HG03025 (cell line): Measurements from ENCODE around the gene BIRC2.
"Not testable (repeated sequence)": the region's sequence is repeated elsewhere in the genome, so short reads cannot be mapped to it uniquely, and the experiment has no call there.

Source experiments
- ATAC-seq: cut with Tn5 transposase; IDR thresholded peaks from one replicate; pipeline ENCODE4 v1.9.1; 2021; ENCODE audit warnings: mild to moderate bottlenecking, moderate library complexity; ENCODE audit not compliant: unreplicated experiment, low FRiP score

The BIRC2 gene

DNA sequence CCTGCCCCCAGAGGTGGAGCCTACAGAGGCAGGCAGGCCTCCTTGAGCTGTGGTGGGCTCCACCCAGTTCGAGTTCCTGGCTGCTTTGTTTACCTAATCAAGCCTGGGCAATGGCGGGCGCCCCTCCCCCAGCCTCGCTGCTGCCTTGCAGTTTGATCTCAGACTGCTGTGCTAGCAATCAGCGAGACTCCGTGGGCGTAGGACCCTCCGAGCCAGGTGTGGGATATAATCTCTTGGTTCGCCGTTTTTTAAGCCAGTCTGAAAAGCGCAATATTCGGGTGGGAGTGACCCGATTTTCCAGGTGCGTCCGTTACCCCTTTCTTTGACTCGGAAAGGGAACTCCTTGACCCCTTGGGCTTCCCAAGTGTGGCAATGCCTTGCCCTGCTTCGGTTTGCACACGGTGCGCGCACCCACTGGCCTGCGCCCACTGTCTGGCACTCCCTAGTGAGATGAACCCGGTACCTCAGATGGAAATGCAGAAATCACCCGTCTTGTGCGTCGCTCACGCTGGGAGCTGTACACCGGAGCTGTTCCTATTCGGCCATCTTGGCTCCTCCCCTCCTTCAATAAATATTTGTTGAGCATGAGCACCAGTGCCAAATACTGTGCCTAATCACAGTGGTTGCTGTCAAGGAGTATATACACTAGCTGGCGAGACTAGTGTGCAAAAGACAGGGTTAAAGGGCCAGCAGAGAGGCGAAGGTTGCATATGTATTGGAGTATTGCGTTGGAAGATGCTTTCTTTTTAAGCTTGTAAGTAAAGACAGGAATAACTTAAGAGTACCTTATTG lies 27.8 kb downstream of the BIRC2 start:
- ATAC-seq: not testable (repeated sequence)

DNA sequence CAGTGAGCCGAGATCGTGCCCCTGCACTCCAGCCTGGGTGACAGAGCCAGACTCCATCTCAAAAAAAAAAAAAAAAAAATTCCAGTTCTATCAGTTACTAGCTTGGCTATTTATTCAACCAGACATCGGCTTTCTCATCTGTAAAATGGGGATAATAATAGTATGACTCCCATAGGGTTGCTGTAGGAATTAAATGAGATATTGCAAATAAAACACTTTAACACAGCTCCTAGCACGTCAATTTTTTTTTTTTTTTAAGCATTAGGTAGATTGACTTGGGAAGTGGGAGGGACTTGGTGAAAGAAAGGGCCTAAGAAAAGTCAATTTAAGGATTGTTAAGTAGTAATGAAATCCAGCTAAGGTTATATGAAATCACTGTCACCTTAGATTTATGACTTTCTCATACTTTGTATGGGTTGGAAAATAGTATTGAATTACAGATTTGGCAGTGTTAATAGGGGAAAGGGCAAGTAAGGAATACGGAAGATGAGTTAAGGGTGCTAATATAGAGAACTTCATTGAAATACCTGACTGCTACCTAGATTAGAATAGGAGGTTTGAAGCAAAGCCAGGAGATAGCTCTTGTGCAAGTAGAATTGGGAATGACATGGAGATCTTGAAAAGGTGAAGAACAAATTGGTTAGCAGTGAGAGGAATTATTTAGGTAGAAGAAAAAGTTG lies 28.8 kb downstream of the BIRC2 start:
- no peak for ATAC-seq

DNA sequence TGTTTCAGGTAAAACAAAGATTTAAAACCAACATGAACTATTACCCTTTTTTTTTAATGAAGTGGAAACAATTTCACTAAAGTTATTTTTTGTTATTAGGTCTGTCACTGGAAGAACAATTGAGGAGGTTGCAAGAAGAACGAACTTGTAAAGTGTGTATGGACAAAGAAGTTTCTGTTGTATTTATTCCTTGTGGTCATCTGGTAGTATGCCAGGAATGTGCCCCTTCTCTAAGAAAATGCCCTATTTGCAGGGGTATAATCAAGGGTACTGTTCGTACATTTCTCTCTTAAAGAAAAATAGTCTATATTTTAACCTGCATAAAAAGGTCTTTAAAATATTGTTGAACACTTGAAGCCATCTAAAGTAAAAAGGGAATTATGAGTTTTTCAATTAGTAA lies 30.9 kb downstream of the BIRC2 start:
- ATAC-seq: no peak

DNA sequence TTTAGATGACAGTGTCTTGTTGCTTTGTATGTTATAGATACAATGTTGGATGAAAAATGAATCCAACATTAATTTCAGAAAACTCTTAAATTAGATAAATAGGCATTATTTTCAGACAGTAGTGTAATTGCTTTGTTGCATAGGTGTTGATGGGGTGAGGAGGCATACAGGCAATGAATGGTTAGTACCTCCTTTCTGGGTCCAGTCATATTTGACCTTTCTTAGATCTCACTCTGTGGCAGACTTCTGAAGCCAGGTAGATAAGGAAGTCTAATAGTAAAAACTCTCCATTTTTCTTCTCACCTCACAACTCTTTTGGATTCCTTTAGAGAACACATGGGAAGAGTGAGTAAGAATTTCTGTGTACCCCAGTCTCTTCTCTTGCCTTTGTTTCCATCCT lies 31.8 kb downstream of the BIRC2 start:
- no peak for ATAC-seq

DNA sequence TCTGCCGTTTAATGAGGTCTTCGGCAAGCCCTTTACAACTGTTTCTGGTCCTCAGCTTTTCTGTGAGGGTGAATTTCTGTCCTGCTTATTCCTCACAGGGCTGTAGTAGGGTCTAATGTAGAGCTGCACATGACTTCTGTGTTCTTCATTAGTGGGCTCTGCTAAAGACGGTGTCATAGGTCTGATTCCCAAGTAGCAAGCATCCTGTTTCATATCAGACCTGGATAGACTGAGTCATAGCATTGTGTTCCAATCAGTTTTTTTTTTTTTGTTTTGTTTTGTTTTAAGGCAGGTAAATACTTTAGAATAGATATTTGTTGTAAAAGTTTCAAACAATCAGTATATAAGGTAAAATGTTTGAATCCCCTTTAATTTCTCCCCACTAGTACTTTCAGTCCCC lies 35.4 kb downstream of the BIRC2 start:
- no peak for ATAC-seq

DNA sequence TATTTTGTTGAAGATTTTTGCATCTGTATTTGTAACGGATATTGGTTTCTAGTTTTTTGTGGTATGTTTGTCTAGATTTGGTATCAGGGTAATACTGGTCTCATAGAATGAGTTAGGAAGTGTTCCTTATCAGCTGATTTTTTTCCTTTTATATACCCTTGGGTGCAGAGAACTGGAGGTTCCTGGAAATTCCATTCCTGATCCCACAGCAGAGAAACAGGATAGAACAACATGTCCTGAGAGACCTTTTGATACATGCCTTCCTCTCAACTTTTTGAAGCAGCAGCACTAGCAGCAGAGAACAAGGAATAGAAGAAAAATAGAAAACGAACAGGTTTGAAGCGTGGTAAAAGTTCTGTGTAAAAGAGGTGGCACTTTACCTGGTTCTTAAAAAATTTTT lies 36.8 kb downstream of the BIRC2 start:
- ATAC-seq: no peak

DNA sequence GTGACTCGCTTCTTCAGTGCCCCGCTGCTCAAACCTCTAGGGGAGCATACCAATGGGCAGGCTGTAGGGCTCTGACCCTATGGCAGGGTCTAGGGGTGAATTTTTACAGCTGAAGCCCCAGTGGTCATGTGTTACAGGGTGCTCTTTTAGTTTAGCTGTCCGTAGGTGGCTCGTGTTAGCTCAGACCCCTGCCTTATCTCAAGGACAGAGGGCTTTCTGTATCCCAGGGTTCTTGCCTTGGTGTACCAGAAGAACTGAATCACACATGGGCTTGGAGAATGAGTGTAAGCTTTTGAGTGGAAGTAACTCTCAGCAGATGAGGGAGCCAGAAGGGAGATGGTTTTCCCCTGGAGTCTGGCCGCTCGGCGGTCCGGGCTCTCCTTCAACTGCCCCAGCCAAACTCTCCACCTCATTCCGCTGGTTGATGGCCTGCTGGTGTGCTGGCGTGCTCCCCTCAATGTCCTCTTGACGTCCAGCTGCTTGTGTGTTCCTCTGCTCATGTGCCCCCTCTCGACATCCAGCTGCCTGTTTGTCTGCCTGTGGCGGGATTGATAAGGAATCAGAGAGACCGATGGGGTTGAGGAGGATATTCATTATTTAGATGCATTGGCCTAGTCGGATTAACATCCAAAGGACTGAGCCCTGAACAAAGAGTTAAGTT lies 37.5 kb downstream of the BIRC2 start:
- no peak for ATAC-seq

DNA sequence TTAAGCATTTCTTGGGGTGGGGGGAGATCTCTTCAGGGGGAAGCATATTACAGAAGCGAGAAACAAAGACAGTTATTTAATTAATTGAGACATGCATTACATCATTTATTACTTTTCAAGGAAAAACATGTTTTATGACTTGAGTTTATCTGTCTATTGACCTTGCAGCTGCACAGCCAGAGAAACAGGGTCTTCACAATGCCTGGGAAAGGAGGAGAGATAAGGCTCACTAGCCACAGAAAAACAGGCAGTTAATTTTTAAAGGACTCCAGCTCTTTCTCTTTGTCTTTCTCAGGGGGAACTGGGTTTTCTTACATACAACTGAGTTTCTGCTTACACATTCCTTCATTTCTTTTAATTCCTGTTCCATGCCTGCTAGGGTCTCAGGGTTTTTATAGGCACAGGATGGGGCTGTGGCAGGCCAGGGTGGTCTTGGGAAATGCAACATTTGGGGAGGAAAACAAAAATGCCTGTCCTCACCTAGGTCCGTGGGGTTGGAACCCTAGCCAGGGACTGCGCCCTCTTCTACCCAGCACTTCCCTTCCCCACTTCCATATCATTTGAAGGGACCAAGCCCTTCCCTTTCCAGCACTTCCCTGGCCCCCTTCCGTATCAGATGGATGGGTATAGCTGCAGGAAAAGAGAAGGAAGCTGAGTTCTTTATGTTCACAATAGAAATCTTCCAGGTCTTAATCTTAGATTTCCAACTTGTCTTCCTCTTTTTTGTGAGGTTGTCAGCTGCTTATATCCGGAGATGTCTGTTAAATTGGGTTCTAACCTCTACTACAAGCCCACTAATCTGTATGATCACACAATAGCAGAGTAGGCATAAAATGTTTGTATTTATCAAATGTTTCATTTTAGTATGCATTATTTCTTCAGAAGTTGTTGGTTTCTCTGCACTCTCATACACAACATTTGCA lies 38.3 kb downstream of the BIRC2 start:
- no peak for ATAC-seq

DNA sequence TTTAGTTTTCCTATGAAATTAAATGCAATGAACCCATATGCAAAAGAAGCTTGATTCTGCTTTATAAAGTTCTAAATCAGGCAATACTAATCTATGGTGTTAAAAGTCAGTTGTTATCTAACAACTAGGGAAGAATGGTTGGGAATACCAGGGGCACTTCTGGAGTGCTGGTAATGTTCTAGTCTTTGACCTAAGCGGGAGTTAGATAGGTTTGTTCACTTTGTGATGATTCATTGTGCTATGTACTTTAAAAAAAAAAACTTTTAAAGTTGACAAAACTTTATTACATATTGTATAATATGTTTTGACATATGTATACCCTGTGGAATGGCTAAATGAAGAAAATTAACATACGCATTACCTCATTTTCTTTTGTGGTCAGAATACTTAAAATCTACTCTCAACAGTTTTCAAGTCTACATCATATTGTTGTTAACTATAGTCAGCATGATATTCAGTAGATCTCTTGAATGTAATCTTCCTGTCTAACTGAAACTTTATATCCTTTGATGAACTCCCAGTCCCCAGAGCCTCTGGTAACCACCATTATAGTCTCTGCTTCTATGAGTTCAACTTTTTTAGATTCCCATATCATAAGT lies 39.2 kb downstream of the BIRC2 start:
- no peak for ATAC-seq

DNA sequence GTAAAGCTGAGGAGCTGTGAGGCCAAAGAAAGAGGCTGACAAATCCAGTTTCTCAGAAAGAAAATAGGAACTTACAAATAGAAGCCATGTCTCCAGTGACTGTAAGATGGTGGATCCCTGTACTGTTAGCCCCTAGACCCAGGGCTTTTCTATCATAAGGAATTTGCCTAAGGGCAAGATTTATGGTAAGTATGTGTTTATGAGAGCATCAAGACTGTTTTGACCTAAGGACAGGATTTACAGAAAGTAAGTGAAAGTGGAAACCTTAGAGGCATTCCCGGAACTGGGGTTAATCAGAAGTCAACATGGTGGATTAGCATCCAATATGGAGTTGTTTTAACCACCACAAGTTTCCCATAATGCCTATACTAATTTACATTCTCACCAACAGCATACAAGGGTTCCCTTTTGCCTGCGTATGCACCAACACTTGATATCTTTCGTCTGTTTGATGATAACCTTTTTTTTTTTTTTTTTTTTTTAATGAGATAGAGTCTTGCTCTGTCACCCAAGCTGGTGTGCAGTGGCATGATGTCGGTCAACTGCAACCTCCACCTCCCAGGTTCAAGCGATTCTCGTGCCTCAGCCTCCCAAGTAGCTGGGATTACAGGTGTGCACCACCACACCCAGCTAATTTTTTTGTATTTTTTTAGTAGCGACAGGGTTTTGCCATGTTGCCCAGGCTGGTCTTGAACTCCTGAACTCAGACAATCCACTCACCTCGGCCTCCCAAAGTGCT lies 40.2 kb downstream of the BIRC2 start:
- ATAC-seq: no peak

DNA sequence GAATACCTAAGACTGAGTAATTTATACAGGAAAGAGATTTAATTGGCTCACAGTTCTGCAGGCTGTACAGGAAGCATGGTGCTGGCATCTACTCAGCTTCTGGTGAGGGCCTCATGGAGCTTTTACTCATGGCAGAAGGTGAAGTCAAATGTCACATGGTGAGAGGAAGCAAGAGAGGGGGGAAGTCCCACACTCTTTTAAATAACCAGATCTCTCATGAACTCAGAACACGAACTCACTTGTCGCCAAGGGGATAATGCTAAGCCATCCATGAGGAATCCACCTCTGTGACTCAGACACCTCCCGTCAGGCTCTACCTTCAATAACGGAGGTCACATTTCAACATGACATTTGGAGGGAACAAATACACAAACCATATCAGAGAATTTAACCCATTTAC lies 42.2 kb downstream of the BIRC2 start:
- no peak for ATAC-seq

DNA sequence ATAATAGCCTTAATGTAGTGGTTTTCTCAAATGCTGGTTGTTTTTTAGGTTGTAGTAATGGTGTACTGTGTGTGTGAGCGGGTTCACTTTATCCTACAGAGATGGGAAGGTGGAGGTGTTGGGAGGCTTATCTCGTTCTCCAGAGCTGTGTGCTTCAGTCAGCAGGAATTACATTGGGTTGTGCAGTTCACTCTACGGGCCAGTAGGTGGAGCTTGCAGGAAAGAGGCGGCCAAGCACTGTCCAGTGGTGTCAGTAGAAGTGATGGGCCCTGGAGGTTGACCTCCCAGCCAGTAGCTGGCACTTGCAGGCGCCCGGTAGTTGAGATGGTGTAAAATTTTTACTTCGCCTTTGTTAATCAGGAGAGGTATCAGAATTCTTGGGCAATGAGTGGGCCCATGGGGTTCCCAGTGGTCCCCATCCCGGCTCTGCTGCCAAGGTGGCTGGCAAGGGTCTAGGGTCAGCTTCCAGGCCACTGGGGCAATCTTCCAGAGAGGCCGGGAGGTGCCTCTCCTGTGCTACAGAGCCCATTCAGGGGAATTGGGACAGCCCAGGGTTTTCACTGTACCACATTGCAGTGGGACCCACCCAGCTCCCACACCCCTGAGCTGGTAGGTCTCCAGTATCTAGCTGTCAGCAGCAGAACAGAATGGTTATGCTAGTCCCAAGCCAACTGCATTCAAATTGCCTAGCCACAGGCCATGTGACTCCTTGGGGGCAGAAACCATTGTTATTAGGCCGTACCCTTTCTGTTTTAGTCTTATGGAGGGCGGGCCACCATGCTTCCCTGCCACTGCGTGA lies 43.9 kb downstream of the BIRC2 start:
- ATAC-seq: peak; percentile 82

DNA sequence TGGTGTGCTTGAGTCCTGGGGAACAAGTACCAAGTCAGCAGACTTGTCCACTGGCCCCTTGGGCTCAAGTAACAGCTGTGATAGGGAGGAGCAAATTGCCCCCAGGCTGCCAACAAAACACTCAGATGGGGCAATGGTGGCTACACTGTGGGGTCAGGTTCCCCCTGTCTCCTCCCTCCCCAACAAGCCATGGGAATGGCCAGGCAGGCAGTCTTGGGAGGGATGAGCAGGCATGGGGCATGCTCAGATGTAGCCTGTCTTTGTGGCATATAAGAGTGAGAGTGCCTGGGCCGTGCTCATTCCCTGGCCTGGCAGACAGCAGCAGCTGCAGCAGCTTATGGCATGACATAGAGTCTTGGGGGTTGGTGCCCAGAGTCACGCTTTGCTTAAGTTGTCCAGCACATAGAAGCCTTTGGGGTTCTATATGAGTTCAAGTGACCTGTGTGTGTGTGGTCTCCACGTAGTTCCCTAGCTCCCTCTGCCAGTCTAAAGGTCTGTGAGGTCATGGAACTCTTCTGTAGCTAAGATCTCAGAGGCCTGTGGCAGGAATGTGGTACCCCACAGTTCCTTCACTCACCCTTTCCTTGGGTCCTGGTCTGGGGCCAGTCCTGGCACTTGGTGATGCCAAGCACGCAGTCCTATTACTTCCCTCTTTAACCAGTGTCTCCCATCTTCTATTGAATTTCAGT lies 44.7 kb downstream of the BIRC2 start:
- ATAC-seq: no peak

DNA sequence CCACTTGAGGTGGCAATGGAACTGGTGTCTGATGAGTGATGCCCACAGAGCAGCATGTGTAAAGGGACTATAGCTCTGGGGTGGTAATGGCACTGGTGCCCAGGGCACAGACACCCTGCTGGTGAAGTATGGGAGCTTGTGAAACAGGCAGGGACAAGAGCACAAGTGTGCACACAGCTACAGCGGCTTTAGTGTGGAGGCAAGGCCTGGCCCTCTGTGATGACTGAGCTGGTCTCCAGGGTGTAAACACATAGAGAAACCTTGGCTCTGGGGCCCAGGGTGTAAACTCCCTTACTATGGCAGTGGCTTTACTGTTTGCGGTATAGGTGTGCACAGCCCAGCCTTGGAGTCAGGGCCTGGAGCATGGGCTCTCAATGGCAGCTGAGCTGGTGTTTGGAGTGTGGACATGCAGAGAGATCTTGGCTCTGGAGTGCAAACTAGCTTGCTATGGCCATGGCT lies 46.3 kb downstream of the BIRC2 start:
- ATAC-seq: no peak

DNA sequence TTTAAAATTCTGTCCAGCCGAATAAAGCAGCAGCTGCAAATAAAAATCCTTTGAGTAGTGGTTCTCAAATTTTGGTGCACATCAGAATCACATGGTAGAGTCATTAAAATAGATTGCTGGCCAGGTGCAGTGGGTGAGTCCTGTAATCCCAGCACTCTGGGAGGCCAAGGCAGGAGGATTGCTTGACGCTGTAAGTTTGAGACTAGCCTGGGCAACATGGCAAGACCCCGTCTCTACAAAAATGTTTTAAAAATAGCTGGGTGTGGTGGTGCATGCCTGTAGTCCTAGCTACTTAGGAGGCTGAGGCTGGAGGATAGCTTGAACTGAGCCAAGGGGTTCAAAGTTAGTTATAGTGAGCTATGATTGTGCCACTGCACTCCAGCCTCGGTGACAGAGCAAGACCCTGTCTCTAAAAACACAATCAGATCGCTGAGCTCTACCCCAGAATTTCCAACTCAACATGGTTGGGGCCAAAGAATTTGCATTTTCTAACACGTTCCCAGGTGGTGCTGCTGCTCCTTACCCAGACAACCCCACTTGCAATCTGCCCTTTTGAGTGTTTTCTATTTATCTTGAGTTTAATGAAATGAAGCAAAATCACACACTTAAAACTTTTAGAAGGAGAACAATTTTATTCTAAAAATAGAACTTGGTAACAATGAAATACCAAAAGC lies 48.8 kb downstream of the BIRC2 start:
- no peak for ATAC-seq

DNA sequence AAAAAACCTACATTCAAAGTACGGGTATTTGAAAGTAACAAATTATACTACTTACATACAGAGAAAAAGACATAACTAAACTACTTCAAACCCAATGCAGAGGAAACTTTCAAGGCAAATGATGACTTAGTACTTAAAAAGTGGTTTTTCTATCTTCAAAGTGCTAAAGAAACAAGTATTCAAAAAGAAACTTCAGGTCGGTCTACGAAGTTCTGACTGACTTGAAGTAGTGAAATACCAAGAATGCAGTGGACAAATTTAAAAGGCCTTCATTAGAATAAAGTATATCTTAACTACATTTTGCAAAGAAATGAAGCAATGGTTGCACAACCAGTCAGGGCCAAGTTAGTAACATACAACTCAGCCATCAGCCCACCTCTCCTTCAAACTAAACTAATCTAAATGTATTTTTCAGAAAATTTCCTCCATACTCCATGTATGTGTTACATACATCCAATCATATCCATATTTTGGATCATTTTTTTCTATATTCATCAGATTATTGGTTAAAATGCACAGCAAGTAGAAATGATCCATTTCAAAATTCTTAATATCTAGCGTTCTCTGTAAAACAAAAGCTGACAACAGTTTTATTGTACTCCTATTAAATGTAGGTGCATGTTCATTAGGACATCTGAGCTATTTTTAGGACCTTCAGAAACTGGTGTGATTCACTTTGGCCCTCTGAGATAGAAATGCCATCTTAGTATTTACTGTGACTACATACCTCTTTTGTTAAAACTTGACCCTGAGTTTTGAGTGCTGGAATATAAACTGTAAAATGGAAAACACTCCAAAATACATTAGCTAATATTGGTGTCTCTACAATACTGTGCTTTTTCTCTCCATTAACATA lies 49.9 kb downstream of the BIRC2 start:
- no peak for ATAC-seq

DNA sequence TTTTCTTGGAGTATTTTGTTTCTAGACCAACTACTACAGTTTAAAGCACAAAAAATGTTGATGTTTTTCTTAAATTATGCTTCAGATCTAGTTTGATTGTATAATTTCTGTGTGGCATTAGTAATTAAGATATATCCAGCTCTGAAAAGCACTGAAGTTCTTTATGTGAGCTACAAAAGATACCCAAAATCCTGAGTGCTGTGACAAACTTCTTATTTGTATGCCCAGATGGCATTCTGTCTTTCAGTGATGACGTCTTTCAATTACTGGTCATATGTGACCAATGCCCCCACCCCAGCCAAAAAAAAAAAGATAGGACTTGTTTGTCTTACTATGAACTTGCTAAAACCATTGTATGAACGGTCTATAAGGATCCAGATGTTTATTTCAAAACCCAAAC lies 51.3 kb downstream of the BIRC2 start:
- ATAC-seq: no peak
